Central memory CD8-positive, alpha-beta T cell (primary cell): ENCODE results near the gene KDM6A.
A peak's percentile ranks its signal among the peaks of the same experiment; 100 is the strongest.
"Not testable (repeated sequence)": the region's sequence is repeated elsewhere in the genome, so short reads cannot be mapped to it uniquely, and the experiment has no call there.

Source experiments
- ATAC-seq: fragments of 150-1000 bp; cut with Tn5 transposase; replicated peaks from 2 replicates; pipeline ENCODE4 v1.10.0; 2022; ENCODE audit warnings: mild to moderate bottlenecking, moderate FRiP score, moderate number of reproducible peaks; ENCODE audit not compliant: poor library complexity, severe bottlenecking; ENCODE audit errors: extremely low read depth
- DNase-seq, 2 donors: peaks; one replicate each; pipeline ENCODE4 v3.0.0; 2021; ENCODE audit warnings: low spot score in 2 of 2
- H3K27ac Mint-ChIP-seq: one replicate; pipeline ENCODE4 v1.8.0; 2022; ENCODE audit warnings: low read depth, mild to moderate bottlenecking, moderate library complexity, mixed read lengths
- H3K27me3 Mint-ChIP-seq: one replicate; pipeline ENCODE4 v1.8.0; 2022; ENCODE audit warnings: mixed read lengths
- H3K36me3 Mint-ChIP-seq: one replicate; pipeline ENCODE4 v1.8.0; 2022; ENCODE audit warnings: mild to moderate bottlenecking, moderate library complexity, mixed read lengths; ENCODE audit not compliant: insufficient read depth
- H3K4me1 Mint-ChIP-seq: one replicate; pipeline ENCODE4 v1.8.0; 2022; ENCODE audit warnings: mixed read lengths
- H3K4me3 Mint-ChIP-seq: one replicate; pipeline ENCODE4 v1.8.0; 2022; ENCODE audit warnings: mild to moderate bottlenecking, moderate library complexity, mixed read lengths
- H3K9me3 Mint-ChIP-seq: one replicate; pipeline ENCODE4 v1.8.0; 2022; ENCODE audit warnings: mixed read lengths

Gene KDM6A

DNA sequence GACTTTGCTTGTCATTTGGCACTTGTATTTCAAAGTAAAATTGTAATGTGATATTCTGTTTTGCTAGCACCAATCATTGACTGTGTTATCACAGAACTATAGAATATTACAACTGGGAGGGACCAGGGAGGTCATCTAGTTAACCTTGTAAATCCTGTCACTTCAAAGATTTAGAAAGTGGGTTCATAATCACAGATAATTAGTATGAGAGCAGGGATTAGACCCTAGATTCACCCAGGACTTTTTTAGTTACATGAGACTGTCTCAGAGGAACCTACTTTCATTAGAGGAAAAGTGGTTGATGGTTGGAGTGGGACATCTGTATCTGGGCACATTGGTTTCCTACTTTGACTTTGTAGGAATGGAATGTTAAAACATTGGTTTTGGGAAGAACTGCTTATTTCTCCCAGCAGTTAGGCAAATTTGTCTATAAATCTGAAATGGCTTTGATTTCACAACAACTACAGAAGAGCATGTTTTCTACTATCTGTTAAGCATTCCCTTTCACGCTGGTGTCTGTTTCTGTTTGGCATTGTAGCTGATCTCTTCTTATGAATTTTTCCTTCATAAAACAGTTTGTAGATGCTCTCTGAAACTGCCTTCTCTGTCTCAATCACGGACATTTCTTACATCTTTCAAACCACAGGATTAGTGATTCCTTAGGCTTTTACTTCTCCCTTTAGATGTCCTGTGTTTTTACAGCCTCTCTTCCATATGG lies 183.6 kb downstream of the KDM6A start:
- Mint-ChIP-seq H3K9me3 (no peaks in the 10 kb centered on the region), H3K36me3 (peaks cover 26% of the 10 kb centered on the region), H3K4me1 (peaks cover 9% of the 10 kb centered on the region), H3K4me3 (no peak overlapping the region), H3K27me3 (no peaks in the 10 kb centered on the region), H3K27ac (peak overlapping the region; percentile 64)
- ATAC-seq = no peak
- no peak for DNase-seq

DNA sequence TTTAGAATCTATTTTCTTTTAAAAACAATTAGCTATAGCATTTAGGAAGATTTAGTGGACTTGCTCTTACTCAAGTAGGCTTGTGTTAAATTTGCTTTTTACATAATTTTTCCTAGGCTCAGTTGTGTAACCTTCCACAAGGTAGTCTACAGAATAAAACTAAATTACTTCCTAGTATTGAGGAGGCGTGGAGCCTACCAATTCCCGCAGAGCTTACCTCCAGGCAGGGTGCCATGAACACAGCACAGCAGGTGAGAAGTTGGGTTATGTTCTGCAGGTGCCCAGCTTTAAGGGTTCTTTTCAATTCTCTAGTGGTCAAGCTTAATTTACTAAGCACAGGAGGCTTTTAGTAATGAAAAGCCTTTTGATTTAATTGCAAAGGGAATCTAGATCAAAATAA lies 186.9 kb downstream of the KDM6A start:
- H3K9me3 Mint-ChIP-seq, ATAC-seq, DNase-seq, H3K27me3 Mint-ChIP-seq, H3K4me3 Mint-ChIP-seq, H3K27ac Mint-ChIP-seq: not testable (repeated sequence)
- H3K36me3 Mint-ChIP-seq = peaks cover 28% of the 10 kb centered on the region
- peaks cover 15% of the 10 kb centered on the region for H3K4me1 Mint-ChIP-seq

DNA sequence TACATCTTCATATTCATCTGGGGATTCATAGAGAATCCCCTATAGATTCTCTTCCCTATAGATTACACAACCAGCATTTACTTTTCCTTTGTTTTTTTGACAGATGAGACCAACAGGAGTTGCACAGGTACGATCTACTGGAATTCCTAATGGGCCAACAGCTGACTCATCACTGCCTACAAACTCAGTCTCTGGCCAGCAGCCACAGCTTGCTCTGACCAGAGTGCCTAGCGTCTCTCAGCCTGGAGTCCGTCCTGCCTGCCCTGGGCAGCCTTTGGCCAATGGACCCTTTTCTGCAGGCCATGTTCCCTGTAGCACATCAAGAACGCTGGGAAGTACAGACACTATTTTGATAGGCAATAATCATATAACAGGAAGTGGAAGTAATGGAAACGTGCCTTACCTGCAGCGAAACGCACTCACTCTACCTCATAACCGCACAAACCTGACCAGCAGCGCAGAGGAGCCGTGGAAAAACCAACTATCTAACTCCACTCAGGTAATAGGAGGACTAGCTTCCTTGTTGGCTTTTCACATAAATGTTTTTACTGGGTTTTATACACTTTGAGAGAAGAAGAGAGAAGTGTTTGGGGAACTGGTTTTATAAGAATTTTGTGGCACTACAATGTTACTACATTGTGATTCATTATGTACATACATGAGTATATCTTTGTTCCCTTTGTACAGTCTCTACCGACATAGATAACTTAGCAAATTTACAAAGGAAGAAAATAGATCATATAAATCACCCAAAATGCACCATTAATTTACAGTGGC lies 190.5 kb downstream of the KDM6A start:
- no peaks in the 10 kb centered on the region for H3K27me3 Mint-ChIP-seq
- H3K36me3 Mint-ChIP-seq = peaks cover 26% of the 10 kb centered on the region
- H3K4me1 Mint-ChIP-seq = peaks cover 25% of the 10 kb centered on the region
- H3K9me3 Mint-ChIP-seq = no peaks in the 10 kb centered on the region
- H3K27ac Mint-ChIP-seq = peak overlapping the region; percentile 61
- no peak overlapping the region for H3K4me3 Mint-ChIP-seq
- DNase-seq = no peak
- ATAC-seq = no peak

DNA sequence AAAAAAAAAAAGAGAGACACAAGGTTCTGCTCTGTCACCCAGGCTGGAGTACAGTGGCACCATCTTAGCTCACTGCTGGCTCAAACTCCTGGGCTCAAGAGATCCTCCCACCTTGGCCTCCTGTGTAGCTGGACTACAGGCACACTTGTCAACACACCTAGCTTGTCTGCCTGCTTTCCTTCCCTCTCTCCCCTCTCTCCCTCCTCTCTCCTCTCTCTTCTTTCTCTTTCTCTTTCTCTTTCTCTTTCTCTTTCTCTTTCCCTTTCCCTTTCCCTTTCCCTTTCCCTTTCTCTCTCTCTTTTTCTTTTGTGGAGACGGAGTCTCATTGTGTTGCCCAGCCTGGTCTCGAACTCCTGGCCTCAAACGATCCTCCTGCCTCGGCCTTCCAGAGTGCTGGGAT lies 195.6 kb downstream of the KDM6A start:
- DNase-seq = no peak
- Mint-ChIP-seq H3K36me3 (peaks cover 18% of the 10 kb centered on the region), H3K4me3 (peak overlapping the region; percentile 13), H3K9me3 (no peaks in the 10 kb centered on the region), H3K27ac (peak overlapping the region; percentile 89), H3K27me3 (no peaks in the 10 kb centered on the region), H3K4me1 (peaks cover 43% of the 10 kb centered on the region)
- peak; percentile 28 for ATAC-seq

DNA sequence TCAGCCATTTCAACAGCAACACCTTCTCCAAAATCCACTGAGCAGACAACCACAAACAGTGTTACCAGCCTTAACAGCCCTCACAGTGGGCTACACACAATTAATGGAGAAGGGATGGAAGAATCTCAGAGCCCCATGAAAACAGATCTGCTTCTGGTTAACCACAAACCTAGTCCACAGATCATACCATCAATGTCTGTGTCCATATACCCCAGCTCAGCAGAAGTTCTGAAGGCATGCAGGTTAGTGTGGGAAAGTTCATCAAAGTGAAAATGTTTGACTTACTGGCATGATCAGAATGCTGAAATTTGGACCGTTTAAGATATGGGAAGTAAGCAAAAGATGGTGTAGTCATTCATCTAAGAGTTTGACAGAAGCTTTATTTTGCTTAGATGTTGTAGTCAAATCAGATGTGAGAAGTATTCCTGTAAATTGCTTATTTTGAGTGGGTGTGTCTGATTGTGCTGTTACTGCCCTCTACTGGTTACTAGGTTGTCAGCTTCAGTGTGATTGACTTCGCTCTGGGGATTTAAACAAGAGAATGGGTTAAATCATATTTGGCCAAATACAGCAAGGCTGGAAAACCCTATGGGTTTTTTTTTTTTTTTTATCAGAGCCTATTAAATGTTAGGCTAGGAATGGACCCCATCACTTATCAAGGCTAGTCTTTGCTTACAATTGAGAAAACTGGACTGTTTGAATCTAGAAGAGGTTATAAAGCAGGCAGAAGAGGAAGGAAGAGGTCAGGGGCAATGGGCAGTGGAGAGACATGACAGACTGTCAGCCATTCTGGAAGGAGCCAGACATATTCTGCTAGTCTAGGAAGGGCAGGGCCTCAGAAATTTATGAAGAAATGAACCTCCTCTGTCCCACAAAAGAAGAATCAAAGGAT lies 197.4 kb downstream of the KDM6A start:
- no peak for ATAC-seq
- peaks cover 44% of the 10 kb centered on the region for H3K4me1 Mint-ChIP-seq
- H3K4me3 Mint-ChIP-seq = no peak overlapping the region
- peaks cover 16% of the 10 kb centered on the region for H3K36me3 Mint-ChIP-seq
- peak overlapping the region; percentile 62 for H3K27ac Mint-ChIP-seq
- DNase-seq = no peak
- no peaks in the 10 kb centered on the region for H3K9me3 Mint-ChIP-seq
- H3K27me3 Mint-ChIP-seq = no peaks in the 10 kb centered on the region

DNA sequence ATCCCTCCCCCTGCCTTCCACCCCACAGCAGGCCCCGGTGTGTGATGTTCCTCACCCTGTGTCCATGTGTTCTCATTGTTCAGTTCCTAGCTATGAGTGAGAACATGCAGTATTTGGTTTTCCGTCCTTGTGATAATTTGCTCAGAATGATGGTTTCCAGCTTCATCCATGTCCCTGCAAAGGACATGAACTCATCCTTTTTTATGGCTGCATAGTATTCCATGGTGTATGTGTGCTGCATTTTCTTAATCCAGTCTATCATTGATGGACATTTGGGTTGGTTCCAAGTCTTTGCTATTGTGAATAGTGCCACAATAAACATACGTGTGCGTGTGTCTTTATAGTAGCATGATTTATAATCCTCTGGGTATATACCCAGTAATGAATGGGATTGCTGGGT lies 200.0 kb downstream of the KDM6A start:
- not testable (repeated sequence) for H3K4me3 Mint-ChIP-seq
- peaks cover 39% of the 10 kb centered on the region for H3K4me1 Mint-ChIP-seq

DNA sequence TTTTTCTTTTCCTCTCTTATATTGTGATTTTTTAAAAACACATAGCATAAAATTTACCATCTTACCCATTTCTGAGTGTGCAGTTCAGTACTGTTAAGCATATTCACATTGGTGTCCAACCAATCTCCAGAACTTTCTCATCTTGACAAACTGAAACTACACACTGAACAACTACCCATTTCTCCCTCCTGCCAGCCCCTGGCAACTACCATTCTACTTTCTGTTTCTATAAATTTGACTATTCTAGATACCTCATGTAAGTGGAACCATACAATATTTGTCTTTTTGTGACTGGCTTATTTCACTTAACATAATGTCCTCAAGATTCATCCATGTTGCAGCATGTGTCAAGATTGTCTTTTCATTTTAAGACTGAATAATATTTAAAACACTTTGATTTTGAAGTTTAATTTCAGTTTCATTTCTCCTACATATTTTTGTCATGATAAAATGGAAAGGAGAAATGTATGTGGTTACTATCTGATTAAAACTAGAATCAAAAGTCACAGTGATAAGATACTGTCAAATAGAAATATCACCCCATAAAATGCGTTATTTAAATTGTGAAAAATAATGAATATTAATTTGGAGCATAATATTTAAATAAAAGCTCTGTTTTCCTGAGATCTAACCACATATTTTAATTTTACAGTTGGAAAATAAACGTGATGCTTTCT lies 204.9 kb downstream of the KDM6A start:
- Mint-ChIP-seq H3K4me1 (peaks cover 19% of the 10 kb centered on the region), H3K27ac (peak overlapping the region; percentile 83), H3K36me3 (peaks cover 29% of the 10 kb centered on the region), H3K9me3 (no peaks in the 10 kb centered on the region), H3K4me3 (no peak overlapping the region), H3K27me3 (no peaks in the 10 kb centered on the region)
- ATAC-seq = no peak
- DNase-seq = no peak

More for the DNA sequence above, 200.0 kb downstream of the KDM6A start:
- ATAC-seq, H3K27me3 Mint-ChIP-seq, H3K27ac Mint-ChIP-seq, H3K9me3 Mint-ChIP-seq, DNase-seq: not testable (repeated sequence)
- H3K36me3 Mint-ChIP-seq = peaks cover 24% of the 10 kb centered on the region

DNA sequence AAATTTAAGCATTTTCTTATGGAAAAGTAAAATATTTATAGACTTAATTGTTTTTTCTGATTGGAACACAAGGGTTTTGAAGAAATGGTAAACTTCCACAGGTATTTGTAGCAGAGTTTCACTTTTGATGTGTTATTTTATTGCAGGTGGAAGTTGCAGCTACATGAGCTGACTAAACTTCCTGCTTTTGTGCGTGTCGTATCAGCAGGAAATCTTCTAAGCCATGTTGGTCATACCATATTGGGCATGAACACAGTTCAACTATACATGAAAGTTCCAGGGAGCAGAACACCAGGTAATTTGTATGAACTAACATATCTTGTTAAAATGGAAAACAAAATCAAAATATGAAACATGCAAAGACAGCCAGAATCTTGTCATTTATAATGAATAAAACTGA lies 210.3 kb downstream of the KDM6A start:
- DNase-seq = no peak
- H3K27me3 Mint-ChIP-seq = no peaks in the 10 kb centered on the region
- H3K36me3 Mint-ChIP-seq = peaks cover 25% of the 10 kb centered on the region
- H3K9me3 Mint-ChIP-seq = no peaks in the 10 kb centered on the region
- H3K4me1 Mint-ChIP-seq = no peaks in the 10 kb centered on the region
- ATAC-seq = no peak
- H3K4me3 Mint-ChIP-seq = no peak overlapping the region
- no peak overlapping the region for H3K27ac Mint-ChIP-seq

DNA sequence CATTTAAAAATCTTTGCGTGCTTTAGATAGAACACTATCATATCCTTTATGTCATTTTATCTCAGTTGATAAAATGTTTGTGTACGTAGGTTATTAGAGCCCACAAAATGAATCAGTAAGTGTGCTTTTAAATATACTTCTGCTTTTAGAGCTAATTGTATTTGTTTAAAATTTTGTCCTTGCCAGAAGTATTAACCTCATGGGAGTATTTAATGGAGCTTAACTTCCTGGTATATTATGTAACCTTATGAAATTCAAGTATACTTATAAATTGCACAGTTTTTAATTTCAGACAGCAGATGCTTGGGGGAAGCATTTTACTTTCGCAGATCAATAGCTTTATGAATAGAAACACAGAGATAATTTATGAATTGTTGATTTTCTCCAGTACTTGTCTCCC lies 237.5 kb downstream of the KDM6A start:
- ATAC-seq = no peak
- H3K27ac Mint-ChIP-seq = no peak overlapping the region
- H3K9me3 Mint-ChIP-seq = peaks cover 5% of the 10 kb centered on the region
- no peaks in the 10 kb centered on the region for H3K4me1 Mint-ChIP-seq
- no peak for DNase-seq
- H3K4me3 Mint-ChIP-seq = no peak overlapping the region
- no peaks in the 10 kb centered on the region for H3K27me3 Mint-ChIP-seq
- H3K36me3 Mint-ChIP-seq = peaks cover 23% of the 10 kb centered on the region

DNA sequence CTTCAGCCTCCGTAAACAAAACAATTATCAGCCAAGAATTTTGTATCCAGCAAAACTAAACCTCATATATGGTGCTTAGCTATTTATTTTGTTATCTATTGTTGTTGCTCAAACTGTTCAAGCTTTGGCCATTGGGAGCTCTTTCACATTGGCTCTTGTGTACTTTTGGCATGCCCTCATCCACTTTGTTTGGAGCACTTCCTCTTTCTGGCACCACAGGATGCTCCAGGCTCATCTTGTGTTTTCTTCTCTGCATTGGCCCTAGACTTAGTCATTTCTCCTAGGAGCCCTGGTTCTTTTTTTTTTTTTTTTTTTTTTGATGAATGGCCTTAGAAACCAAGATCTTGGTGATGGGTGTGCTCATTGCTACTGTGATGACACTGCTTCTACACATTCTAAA lies 253.2 kb downstream of the KDM6A start:
- no peak overlapping the region for H3K27ac Mint-ChIP-seq
- DNase-seq (no peak), ATAC-seq (no peak)

DNA sequence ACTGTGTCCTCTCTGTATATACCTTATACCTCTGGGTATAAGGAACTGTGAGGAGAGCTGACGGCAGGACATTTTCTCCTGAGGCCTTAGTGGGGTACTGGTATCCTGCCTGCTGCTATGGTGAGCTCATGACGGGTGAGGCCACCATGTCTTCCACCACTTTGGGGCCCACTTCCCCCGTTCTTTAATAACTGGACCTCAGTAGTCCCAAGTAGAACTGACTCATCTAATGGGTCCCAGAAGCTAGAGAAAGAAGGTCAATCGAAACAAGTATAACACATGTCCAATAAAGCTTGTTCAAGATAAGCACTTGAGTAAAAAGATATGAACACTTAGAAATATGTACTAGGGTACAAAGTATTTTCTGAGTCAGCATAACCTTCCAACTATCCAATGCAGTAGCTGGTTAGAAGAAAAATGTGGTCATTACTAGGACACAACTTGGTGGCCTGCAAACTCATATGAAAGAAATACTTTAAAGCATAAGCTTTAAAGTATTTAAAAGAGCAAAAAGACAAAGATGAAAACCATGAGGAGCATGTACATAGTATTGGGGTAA lies 256.0 kb downstream of the KDM6A start:
- Mint-ChIP-seq H3K27ac (no peak overlapping the region), H3K36me3 (no peaks in the 10 kb centered on the region), H3K27me3 (peaks cover 15% of the 10 kb centered on the region), H3K4me3 (no peak overlapping the region), H3K4me1 (no peaks in the 10 kb centered on the region), H3K9me3 (peaks cover 19% of the 10 kb centered on the region)
- DNase-seq (no peak), ATAC-seq (no peak)

More for the DNA sequence above, 253.2 kb downstream of the KDM6A start:
- H3K4me1 Mint-ChIP-seq = no peaks in the 10 kb centered on the region
- H3K36me3 Mint-ChIP-seq = no peaks in the 10 kb centered on the region
- H3K9me3 Mint-ChIP-seq = peaks cover 14% of the 10 kb centered on the region
- peaks cover 34% of the 10 kb centered on the region for H3K27me3 Mint-ChIP-seq
- no peak overlapping the region for H3K4me3 Mint-ChIP-seq

DNA sequence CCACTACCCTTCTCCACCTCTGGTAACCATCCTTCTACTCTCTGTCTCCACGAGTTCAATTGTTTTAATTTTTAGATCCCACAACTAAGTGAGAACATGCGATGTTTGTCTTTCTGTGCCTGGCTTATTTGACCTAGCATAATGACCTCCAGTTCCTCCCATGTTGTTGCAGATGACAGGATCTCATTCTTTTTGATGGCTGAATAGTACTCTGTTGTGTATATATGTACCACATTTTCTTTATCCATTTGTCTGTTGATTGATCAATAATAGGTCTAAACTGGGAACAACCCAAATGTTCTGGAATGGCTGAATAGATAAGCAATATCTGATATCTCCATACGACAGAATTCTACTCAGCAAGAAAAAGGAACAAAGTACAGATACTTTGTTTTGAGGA lies 260.5 kb downstream of the KDM6A start:
- DNase-seq (no peak), ATAC-seq (no peak)
- Mint-ChIP-seq H3K9me3 (peaks cover 15% of the 10 kb centered on the region), H3K4me1 (no peaks in the 10 kb centered on the region), H3K27ac (no peak overlapping the region), H3K36me3 (no peaks in the 10 kb centered on the region), H3K4me3 (no peak overlapping the region), H3K27me3 (no peaks in the 10 kb centered on the region)
